HG03108 (cell line): ENCODE measurements around the gene TMCO4.
A peak's percentile ranks its signal among the peaks of the same experiment; 100 is the strongest.

Experiments used
- ATAC-seq: cut with Tn5 transposase; IDR thresholded peaks from one replicate; pipeline ENCODE4 v1.9.1; 2021; ENCODE audit warnings: moderate library complexity; ENCODE audit not compliant: unreplicated experiment

TMCO4 gene

DNA sequence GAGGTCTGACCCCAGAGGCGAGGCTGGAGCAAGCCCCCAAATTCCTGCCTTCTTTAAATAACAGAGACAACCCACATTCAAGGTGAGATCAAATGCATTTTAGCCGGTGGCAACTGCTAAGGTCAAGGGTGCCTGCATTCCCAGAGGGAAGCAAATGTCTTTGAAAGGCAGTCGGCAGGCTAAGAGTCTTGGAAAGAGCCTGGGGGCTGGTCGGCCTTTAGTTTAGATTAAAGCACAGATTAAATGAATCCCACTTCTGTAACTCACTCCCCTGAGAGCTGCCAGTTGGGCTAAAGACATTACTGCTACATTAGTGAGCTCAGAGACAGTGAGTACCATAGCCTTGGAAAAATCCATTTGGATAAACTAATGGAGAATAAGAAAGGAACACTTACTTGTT, 75.8 kb downstream of the TMCO4 start:
- no peak for ATAC-seq

DNA sequence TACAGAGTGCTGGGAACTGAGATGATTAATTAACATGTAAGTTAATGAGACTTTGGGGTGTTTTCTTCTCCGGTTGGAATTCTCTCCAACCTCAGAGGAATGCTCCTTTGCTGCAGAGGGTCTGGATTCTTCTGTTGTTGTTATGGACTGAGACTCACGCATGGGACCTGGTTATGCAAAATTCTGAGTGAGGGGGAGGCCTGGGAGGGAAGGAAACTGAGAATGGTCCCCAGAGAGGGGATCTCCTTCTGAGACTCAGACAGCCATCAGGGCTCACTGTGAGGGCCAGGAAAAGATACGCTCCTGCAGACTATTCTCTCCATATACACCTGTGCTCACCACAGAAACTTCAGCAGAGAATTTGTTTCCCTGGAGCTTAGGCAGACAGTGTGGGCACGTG, 78.7 kb downstream of the TMCO4 start:
- ATAC-seq = no peak

DNA sequence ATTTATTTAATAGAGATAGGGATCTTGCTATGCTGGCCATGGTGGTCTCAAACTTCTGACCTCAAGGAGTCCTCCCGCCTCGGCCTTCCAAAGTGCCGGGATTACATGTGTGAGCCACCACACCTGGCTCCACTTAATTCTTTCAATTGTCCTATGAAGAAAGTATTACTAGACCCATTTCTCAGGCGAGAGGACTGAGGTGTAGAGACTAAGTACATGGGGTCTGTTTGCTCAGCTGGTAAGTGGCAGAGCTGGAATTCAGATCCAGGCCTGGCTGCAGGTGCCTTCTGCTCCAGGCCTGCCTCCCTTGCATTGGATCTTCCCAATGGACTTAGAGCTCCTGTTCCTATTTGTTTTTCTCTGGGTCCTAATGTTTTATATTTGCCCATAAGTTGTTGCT, 79.5 kb downstream of the TMCO4 start:
- ATAC-seq = no peak

DNA sequence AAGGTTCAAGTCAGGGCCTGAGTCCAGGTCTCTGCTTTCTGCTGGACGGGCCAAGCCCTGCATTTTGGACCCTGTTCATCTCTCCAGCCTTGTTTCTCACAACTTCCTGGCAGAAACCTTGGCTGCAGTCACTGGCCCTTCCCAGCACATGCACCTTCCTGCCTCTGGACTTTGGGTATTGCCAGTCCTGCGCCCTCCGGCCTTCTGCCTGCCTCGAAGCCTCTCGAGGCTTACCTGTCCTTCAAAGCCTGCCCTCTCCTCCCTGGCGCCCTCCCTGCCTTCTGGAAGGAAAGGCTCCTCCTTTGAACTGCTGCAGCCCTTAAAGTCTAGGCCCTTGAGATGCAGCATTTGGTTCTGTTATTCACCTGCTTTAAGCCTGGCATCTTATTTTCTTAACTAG, 82.2 kb downstream of the TMCO4 start:
- no peak for ATAC-seq

DNA sequence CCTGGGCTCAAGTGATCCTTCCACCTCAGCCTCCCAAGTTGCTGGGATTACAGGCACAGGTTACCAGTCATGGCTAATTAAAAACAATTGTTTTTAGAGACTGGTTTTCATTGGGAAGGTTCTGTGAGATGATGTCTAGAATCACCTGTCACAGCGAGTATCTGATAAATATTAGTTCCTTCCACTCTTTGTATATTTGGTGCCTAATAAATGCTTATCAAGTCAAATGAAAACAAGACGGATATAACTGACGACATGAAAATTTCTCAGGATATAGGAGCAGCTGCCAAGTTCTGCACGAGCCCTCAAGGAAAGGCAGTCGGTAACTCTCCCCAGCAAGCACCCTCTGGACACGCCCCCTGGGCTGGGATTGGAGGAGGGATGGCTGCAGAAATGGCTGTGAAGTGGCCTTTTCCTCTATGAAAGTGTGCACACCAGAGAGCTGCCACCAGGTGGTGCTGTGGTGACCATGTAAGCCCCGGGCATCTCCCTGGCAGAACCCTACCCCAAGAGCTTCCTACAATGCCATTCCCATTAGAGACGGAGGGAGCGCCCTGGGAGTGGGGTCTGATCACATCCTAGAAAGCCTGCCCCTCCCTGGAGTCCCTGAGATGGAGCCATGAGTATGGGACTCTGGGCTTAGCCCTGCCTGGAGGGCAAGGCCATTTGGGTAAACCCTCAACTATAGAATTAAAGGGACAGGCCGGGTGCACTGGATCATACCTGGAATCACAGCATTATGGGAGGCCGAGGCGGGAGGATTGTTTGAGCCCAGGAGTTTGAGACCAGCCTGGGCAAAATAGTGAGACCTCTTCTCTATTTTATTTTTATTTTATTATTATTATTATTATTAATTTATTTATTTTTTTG, 84.1 kb downstream of the TMCO4 start:
- no peak for ATAC-seq

DNA sequence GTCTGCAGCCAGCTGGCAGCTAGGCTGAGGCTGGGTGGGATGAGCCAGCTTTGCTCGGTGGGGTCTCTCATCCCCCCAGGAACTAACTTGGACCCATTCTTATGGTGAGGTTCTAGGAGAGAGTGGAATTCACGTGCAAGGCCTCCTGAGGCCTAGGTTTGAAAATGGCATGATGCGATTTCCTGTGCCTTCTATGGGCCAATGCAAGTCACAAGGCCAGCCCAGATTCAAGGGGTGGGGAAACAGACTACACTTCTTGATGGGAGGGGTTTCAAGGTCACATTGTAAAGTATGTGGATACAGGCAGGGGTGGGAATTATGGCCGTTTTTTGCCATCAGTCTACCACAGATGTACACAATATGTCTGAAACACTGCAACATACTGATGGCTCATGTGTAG, 86.8 kb downstream of the TMCO4 start:
- ATAC-seq = no peak

DNA sequence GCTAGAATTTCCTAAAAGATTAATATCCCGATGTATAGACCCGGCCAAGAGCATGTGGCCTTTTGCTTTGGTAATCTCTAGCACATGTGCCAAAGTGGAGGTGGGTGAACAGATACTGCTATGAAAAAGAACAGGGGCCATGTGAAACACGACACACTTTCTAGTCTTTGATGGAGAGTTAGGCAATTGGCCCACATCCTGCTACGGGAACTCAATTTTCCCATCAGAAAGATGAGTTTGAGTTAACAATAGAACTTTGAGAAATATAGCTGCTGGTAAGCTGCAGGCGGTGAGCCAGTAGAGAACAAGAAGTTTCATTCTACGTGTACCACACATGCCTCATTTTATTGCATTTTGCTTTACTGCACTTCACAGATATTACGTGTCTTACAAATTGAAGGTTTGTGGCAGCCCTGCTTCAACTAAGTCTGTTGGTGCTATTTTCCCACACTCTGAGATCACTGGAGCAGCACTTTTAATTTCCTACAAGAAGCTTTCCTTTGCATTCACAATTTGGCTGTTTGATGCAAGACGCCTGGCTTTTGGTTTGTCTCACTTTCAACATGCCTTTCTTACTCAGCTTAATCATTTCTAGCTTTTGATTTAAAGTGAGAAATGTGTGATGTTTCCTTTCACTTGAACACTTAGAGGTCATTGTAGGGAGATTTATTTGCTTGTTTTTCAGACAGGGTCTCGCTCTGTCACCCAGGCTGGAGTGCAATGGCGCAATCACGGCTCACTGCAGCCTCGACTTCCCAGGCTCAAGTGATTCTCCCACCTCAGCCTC, 88.7 kb downstream of the TMCO4 start:
- peak; percentile 57 for ATAC-seq

DNA sequence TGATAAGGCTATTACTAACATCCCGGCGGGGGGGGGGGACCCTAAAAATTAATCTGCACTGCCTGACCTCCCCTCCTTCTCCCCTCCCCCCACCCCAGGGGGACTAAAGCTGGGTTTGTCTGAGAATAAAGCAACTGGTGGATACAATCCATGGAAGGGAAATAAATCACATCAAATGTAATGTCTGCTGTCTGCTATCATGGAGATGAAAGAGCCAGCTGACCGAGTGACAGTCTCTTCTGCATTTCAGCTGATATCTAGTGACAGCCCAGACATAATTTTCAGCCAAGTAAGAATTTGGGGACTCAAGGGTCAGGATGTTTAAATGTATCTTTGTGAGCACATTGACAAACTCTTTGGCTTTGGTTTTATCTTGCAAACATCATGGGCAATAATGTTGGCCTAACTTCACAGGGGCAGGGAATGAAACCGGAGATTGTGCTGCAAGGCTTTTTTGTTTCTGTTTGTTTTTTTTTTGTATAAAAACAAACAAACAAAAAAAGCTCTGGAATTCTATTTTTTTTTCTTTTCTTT, 90.4 kb downstream of the TMCO4 start:
- ATAC-seq = no peak

DNA sequence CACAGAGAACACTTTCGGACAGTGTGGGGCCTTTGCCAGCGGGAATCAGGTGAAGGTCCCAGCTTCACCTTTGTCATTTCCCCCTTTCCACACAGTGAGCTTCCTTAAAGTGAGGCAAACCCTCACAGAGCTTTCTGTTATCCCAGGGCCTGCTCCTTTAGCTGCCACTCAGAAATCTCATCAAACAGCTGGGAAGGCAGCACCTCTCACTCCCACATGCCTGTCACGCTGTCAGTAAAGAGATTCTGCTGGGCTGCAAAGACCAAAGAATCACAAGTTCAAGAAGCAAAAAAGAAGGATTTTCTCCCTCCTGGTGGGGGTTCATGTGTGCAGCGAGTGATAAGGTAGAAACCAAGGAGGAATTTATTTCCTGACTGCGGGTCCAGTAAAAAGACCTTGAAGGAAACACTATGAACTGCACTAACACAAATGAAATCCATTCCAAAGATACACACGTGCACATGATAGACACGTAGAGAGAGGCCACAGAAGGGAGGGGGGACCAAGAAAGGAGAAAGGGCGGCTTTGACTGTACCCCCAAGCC, 91.1 kb downstream of the TMCO4 start:
- no peak for ATAC-seq

DNA sequence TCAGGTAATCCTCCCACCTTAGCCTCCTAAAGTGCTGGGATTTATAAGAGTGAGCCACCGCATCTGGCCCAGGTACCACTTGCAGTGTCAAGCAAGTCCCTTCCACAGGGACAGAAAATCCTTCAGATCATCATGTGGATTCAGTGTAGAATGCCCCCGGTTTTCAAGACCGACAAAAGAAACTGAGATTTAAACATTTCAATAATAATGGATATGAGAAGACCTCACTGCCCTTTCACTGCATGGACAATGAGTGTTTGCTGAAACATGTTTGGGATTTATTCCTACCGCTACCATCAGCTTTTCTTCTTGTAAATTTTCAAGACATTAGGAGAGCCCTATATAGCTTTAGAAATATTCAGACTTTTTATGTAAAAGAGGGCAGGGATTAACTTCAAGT, 93.6 kb downstream of the TMCO4 start:
- no peak for ATAC-seq

DNA sequence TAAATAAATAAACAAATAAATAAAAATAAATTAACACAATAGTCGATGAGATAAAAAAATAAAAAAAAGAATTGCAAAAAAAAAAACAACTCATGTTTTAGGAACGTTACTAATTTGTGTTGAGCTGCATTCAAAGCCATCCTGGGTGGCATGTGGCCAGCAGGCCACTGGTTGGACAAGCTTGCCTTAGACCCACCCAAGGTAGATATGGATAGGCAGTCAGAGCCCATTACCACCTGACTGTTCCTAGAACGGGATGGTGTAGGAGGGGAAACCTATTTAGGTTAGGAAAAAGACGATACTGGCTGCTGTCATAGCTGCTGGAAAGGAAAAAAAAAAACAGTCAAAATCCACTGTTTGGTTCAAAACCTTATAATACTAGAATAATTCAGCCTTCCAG, 94.3 kb downstream of the TMCO4 start:
- ATAC-seq = no peak

DNA sequence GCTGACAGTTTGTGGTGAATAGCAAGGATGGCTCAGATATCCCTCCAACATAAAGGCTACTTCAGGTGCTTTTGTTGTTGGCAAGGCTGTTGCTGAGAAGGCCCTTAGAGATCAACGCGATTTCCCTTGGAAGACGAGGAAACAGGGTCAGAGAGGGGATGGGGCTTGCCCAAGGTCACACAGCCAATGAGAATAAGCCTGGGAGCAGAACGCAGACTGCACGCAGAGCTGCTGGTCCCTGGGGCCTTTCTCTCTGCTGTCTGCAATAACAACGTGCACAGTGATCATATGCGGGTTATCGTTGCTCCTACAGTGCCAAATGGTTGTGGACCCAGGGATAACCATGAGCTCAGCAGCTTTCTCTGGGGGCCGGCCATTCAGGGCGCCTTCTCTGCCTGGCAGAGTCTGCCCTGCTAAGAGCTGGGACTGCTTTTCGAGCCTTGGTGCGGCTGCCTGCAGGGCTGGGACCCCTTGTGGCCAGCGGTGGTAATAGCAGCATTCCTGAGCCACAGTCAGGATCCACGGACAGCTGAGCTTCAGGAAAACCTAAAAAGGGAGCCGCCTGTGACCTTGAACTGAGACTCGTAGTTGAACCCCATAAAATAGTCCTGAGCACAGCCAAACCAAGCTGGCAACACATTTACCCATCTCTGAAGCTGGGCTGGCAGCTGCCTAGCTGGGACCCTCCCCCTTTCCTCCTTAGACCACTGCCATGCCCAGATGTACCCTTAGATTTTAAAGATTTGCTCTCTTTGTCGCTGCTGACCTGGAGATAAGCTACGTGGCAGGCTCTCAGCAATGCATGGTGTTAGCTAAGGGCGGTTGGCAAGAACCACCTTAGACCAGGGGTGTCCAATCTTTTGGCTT, 95.2 kb downstream of the TMCO4 start:
- no peak for ATAC-seq

DNA sequence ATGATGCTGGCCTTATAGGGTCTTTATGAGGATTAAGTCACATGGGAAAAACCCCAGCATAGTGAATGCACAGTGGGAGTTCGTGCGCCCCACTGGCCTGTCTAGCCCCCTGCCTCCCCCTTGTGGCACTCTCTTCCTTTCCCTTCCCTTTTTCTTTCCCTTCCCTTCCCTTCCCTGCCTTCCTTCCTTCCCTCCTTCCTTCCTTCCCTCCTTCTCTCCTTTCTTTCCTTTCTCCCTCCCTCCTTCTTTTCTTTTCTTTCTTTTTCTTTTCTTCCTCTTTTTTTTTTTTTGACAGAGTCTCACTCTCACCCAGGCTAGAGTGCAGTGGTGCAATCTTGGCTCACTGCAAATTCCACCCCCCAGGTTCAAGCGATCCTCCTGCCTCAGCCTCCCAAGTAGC, 96.4 kb downstream of the TMCO4 start:
- no peak for ATAC-seq

DNA sequence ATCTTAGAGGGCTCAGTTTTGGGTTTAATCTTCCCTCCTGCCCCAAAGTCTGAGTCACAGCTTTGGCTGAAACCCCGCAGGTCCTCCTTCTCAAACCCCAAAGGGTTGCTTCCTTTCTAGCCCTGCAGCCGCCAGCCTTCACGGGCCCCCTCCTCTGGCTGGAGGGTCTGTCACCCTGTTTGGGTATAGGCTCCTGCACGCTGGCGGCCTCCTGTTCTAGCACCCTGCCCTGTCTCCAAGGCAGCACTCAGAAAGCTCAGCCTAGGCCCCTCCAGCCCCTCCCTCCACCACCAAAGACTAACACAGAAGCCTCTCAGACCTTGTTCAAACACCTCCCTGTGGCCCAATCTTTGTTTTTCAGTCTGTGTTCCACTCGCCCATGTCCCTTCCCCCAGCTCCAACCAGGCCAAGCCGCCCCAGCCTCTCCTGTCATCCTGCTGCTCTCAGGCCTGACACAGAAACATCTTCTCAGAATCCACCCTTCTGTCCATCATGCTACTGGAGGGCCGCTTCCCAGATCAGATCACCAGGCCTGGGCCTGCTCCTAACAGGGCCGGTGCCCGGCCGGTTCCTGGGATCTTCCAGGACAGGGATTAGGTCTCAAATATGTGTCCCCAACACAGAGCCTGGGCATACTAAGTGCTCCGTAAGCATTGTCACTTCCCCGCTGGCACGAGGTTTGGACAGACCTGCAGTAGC, 99.5 kb downstream of the TMCO4 start:
- no peak for ATAC-seq

DNA sequence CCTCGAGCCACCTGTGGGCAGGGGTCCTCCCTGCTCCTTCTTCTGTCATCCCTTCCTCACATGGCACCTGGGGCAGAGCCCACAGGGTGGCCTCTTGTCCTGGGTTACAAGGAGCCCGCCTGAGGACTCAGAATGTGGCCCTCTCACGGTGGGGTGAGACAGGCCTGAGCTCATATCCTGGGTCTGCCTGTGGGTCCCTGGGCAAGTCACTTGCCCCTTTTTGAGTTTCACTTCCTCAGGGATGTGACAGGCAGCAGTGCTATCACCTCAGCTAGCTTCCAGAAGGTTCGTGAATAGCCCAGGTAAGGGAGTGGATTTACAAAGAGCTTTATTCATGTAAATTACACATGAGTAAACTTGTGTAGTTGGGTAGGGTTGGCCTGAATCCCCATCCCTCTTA, 101.5 kb downstream of the TMCO4 start:
- no peak for ATAC-seq

DNA sequence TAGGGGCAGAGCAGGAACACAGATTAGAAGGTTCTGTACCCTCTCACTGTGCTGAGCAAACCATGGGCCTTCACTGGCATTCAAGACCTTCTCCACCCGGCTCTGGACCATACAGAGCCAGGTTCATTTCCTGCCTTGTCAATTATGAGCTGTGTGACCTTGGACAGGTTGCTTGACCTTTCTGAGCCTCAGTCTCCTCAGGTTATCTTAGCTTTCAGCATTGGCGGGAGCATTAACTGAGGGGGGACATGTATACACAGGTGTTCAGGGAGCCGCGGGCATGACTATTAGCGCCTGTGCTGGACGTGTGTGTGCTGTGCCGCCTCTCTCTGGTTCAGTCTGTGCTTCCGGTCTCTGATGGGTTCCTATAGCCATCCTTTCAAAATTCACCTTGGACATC, 102.9 kb downstream of the TMCO4 start:
- no peak for ATAC-seq

DNA sequence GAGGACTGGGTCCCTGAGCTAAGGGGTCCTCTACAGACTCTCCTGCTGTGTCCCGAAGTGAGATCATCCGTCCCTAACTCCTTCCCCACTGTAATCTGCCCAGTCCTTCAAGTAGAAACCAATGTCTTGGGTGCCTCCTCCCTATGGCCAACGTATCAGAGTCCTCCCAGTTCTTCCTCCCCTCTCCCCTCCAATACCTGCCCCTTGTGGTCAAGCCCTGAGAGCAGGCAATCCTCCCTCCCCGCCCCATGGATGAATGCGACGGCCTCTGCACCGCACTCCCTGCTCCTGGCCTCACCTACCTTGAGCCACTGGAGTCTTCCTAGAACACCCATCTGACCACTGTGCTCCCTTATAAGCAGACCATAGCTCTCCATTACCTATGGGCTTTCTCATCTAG, 103.9 kb downstream of the TMCO4 start:
- ATAC-seq = no peak

DNA sequence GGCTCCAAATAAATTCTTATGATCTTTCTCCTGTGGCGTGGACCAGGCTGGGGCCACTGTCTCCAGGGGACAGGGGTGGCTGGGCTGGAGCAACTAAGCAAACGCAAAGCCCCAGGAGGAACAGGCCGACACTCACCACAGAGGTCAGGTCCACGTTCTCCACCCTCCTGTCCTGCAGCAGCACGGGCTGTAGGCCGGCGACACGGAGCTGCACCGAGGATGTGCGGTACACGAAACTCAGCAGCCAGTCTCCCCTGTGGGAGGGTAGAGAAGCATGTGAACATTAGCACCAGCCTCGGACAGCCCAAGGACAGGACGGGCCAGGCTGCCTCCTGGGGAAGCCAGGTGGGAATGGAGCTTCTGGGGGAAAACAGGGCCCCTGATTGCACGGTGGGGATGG, 105.4 kb downstream of the TMCO4 start:
- ATAC-seq = no peak

DNA sequence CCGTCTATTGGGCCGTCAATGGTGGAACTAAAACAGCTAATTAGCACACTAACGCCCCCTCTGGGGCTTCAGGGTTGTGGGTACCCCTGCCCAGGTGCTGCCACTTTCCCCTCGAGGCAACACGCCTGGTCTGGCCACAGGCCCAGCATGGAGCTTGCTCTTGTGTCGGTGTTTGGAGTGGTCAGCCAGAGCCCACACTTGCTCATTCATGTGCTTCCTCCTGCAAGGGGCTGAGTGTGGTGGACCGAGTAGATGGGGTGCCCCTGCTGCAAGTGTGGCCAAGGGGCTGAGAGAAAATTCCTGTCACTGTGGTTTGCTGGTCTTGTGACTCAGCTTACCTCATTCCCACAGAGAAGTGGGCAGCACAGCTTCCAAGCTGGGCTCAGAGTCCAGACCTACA, 109.4 kb downstream of the TMCO4 start:
- ATAC-seq = no peak

DNA sequence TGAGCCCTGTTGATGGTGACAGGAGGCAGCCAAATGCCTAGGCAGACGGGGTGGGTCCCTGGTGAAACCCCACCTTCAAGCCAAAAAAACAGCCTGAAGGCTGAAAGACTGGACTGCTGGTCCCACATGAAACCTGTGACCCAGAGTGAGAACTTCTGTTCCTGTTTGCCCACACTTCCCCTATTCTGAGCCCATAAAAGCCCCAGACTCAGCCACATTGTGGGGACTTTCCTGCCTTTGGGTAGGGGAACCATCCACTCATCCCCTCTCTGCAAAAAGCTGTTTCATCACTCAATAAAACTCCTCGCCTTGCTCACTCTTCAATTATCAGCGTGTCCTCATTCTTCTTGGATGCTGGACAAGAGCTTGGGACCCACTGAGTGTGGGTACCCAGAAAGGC, 109.9 kb downstream of the TMCO4 start:
- ATAC-seq = no peak
